Sigmoid colon (tissue), 7 donors: ENCODE measurements around the gene TMEM181. TPM values are rescaled to one million over a fixed set of nuclear protein-coding genes. Genes with fewer than 3 reads are reported as not detected.

Source experiments
- DNase-seq: peaks from one replicate; pipeline ENCODE4 v3.0.0-alpha.2; 2019
- H3K27ac ChIP-seq, 4 donors: fragments of 200-600 bp; sonication (generic); one replicate each; pipeline ENCODE4 v1.5.1; 2016 to 2019; ENCODE audit warnings: mild to moderate bottlenecking in 1 of 4
- H3K27me3 ChIP-seq, 3 donors: fragments of 200-600 bp; sonication (generic); one replicate each; pipeline ENCODE4 v1.5.1; 2019; ENCODE audit warnings: mild to moderate bottlenecking in 1 of 3
- H3K36me3 ChIP-seq, 4 donors: fragments of 200-600 bp; sonication (generic); one replicate each; pipeline ENCODE4 v1.5.1; 2016 to 2019
- H3K4me1 ChIP-seq, 4 donors: fragments of 200-600 bp; sonication (generic); one replicate each; pipeline ENCODE4 v1.5.1; 2017 to 2019
- H3K4me3 ChIP-seq, 4 donors: fragments of 200-600 bp; sonication (generic); one replicate each; pipeline ENCODE4 v1.5.1; 2017 to 2019; ENCODE audit warnings: mild to moderate bottlenecking in 2 of 4, moderate library complexity in 1 of 4
- H3K9me3 ChIP-seq, 4 donors: fragments of 200-600 bp in 3 of 4; sonication (generic) in 3 of 4; one replicate each; pipeline versions ENCODE4 v1.5.1 to v1.6.1; 2013 to 2019
- CTCF ChIP-seq, 4 experiments: fragments of 450-650 bp in 3 of 4; fragments of 200-600 bp in 1 of 4; IDR thresholded peaks; one replicate each; pipeline ENCODE4 v1.5.1; 2016 to 2019; ENCODE audit warnings: antibody characterized with exemption in 4 of 4, mild to moderate bottlenecking in 3 of 4, moderate library complexity in 2 of 4
- EP300 ChIP-seq, 4 donors: sonication (generic); formaldehyde crosslinking; IDR thresholded peaks; one replicate each; pipeline ENCODE4 v1.6.1; 2017; ENCODE audit warnings: antibody characterized with exemption in 4 of 4
- POLR2A ChIP-seq, 2 donors: fragments of 450-650 bp; IDR thresholded peaks; one replicate each; pipeline ENCODE4 v1.6.1; 2016; ENCODE audit warnings: antibody characterized with exemption in 2 of 2, mild to moderate bottlenecking in 2 of 2, moderate library complexity in 2 of 2
- POLR2AphosphoS5 ChIP-seq, 4 donors: sonication (generic); formaldehyde crosslinking; IDR thresholded peaks; one replicate each; pipeline ENCODE4 v1.6.1; 2017; ENCODE audit warnings: antibody characterized with exemption in 4 of 4
- WGBS, 2 donors: extraction: QIAGEN DNeasy Blood & Tissue Kit; methylation state at CpG; one replicate each; pipeline ENCODE4 v1.1.7; 2013; 5-methylcytosine and 5-hydroxymethylcytosine counted together
- intact Hi-C: fragments of 100-400 bp; cut with DNase I; formaldehyde crosslinking; loops from one replicate; pipeline ENCODE4 v1.15.1; 2023
- polyA plus RNA-seq, 3 donors: library from polyadenylated mRNA; stranded (reverse); fragments of 200-250 nt; gene quantifications; one replicate each; pipeline ENCODE4 v1.2.3, GENCODE V29; 2013
- total RNA-seq, 4 donors: library from RNA; depleted of rRNA; stranded (reverse); fragments of >200 nt; gene quantifications; one replicate each; pipeline ENCODE4 v1.1.0, GENCODE V29; 2016
- donor health status: healthy with polysubstance abuse.
- donor health status: Bipolar disorder and iron deficiency.
- donor health status: healthy.

TMEM181 gene
- total and polyA plus RNA-seq, 7 donors: 4.6 to 24.7 (median 20.8) TPM

- Histone ChIP-seq H3K4me3 (no peak overlapping the region), H3K27ac (no peak overlapping the region), H3K9me3 (no peaks in the 10 kb centered on the region), H3K36me3 (no peaks in the 10 kb centered on the region), H3K4me1 (no peaks in the 10 kb centered on the region), H3K27me3 (no peaks in the 10 kb centered on the region)
- no peak for TF ChIP-seq POLR2A (IDR thresholded peaks at IDR 0.05)
- TF ChIP-seq POLR2AphosphoS5 (IDR thresholded peaks at IDR 0.05): no peak
- TF ChIP-seq CTCF (IDR thresholded peaks at IDR 0.05): no peak
- TF ChIP-seq EP300 (IDR thresholded peaks at IDR 0.05): no peak
- WGBS, 2 donors: 89 to 91% methylated on average over 9 of the region's 9 CpGs
- DNase-seq: no peak
- intact Hi-C loops: no loop called here
Observed at GRCh38 chr6:158548418-158549161, 11.3 kb upstream of the TMEM181 start.

- H3K36me3 ChIP-seq: no peaks in the 10 kb centered on the region
- H3K27me3 ChIP-seq: no peaks in the 10 kb centered on the region
- no peaks in the 10 kb centered on the region for H3K4me1 ChIP-seq
- H3K9me3 ChIP-seq: no peaks in the 10 kb centered on the region
- no peak overlapping the region for H3K4me3 ChIP-seq
- DNase-seq: no peak
- intact Hi-C loops: no loop called here
- TF ChIP-seq POLR2AphosphoS5 (IDR thresholded peaks at IDR 0.05) (no peak), CTCF (IDR thresholded peaks at IDR 0.05) (no peak), EP300 (IDR thresholded peaks at IDR 0.05) (no peak), POLR2A (IDR thresholded peaks at IDR 0.05) (no peak)
- WGBS, 2 donors: 77 to 80% methylated on average over 6 of the region's 6 CpGs
- no peak overlapping the region for H3K27ac ChIP-seq
Observed at GRCh38 chr6:158552055-158552795, 7.7 kb upstream of the TMEM181 start.

- H3K4me3 ChIP-seq: no peak overlapping the region
- H3K27ac ChIP-seq: no peak overlapping the region
- 90 to 95% methylated on average over 5 of the region's 5 CpGs for WGBS, 2 donors
- no peaks in the 10 kb centered on the region for H3K4me1 ChIP-seq
- no peak for DNase-seq
- no peaks in the 10 kb centered on the region for H3K36me3 ChIP-seq
- H3K27me3 ChIP-seq: no peaks in the 10 kb centered on the region
- no peaks in the 10 kb centered on the region for H3K9me3 ChIP-seq
- intact Hi-C loops: no loop called here
- TF ChIP-seq CTCF (IDR thresholded peaks at IDR 0.05): no peak
- TF ChIP-seq EP300 (IDR thresholded peaks at IDR 0.05): no peak
- no peak for TF ChIP-seq POLR2A (IDR thresholded peaks at IDR 0.05)
- no peak for TF ChIP-seq POLR2AphosphoS5 (IDR thresholded peaks at IDR 0.05)
Observed at GRCh38 chr6:158552796-158553138, 7.1 kb upstream of the TMEM181 start.

- Histone ChIP-seq H3K4me1 (peaks cover 0 to 5% (median 0%) of the 10 kb centered on the region in 4 donors), H3K27me3 (no peaks in the 10 kb centered on the region), H3K27ac (no peak overlapping the region), H3K9me3 (no peaks in the 10 kb centered on the region), H3K36me3 (no peaks in the 10 kb centered on the region), H3K4me3 (no peak overlapping the region)
- DNase-seq: no peak
- no peak for TF ChIP-seq EP300 (IDR thresholded peaks at IDR 0.05)
- TF ChIP-seq POLR2A (IDR thresholded peaks at IDR 0.05): no peak
- no peak for TF ChIP-seq CTCF (IDR thresholded peaks at IDR 0.05)
- no peak for TF ChIP-seq POLR2AphosphoS5 (IDR thresholded peaks at IDR 0.05)
- intact Hi-C loops: no loop called here
- 15 to 69% methylated on average over 4 of the region's 4 CpGs for WGBS, 2 donors
Observed at GRCh38 chr6:158554611-158555361, 5.1 kb upstream of the TMEM181 start.
